ELR (cell line): Measurements from ENCODE around the gene MAN2B2.

Experiments used
- DNase-seq: peaks from one replicate; pipeline ENCODE4 v3.0.0-alpha.2; 2015; ENCODE audit warnings: low read depth

MAN2B2 gene

DNA sequence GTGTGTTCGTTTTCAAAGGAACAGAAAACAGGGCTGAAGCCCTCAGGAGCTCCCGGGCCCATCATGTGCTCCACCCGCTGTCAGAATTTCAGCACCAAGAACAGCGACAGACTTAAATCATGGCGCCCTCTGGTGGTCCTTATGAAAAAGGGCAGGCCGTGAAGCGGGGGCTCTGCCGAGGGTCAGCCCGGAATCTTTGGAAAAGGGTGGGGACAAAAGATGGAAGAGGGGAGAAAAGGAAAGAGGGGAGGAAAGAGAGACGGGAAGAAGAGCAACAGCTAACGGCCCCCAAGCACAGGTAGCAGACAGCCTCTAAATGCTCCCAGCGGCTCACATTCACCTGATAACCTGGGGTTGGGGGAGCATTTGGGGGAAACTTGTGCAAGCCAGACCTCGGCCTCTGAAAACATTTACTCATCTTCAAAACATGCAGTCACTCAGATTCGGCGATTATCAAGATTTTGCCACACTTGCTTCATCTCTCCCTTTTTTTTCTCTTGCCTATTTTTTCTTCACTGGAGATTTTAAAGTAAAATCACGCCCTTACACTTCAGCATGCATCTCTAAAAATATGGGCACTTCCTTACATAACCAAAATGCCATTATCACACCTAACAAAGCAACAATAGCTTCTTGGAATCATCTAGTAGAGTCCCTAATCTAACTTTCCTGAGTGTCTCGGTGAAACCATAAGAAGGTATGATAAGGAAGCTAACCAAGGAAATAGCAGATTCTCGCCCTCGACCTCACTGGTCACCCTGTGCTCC is 28.1 kb upstream of the MAN2B2 start:
- peak; percentile 81 for DNase-seq

GRCh38 chr4:6548201-6548881 is 26.6 kb upstream of the MAN2B2 start:
- DNase-seq, result peak; percentile 65

DNA sequence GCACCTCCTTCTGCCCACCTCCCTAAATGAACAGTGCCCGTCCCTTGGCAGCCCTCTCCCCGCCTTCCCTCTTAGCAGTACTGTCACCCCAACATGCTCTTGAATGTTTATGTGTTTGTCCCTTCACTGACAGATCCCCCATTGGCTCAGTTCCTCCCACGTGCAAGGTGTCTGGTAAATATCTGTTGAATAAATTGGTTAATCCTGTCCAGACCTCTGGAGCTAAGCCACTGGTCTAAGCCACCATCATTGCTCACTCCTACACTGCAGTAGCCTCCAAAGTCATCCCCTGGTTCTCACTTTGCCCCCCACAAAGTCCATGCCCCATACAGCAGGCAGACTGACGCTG is 26.1 kb upstream of the MAN2B2 start:
- DNase-seq, result no peak

- no peak for DNase-seq
These were observed 25.5 kb upstream of the MAN2B2 start for GRCh38 chr4:6549445-6549844.

- DNase-seq, result no peak
These were observed 24.9 kb upstream of the MAN2B2 start for GRCh38 chr4:6549890-6550620.

DNA sequence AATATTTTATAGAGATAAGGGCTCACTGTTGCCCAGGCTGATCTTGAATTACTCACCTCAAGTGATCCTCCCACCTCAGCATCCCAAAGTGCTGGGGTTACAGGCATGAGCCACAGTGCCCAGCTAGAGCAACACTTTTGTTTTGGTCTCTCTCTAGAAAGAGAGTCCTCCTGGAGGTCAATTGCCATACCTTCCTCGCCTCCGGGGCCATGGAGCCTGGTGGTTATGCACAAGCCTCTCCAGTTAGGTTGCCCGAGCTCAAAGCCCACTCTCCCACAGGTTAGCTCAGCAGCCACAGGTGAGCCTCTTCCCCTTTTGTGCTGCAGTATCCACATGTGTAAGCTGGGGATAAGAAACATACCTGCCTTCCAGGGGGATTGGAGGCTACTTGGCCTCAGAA is 24.2 kb upstream of the MAN2B2 start:
- no peak for DNase-seq

GRCh38 chr4:6551660-6552059 is 23.3 kb upstream of the MAN2B2 start:
- no peak for DNase-seq

DNA sequence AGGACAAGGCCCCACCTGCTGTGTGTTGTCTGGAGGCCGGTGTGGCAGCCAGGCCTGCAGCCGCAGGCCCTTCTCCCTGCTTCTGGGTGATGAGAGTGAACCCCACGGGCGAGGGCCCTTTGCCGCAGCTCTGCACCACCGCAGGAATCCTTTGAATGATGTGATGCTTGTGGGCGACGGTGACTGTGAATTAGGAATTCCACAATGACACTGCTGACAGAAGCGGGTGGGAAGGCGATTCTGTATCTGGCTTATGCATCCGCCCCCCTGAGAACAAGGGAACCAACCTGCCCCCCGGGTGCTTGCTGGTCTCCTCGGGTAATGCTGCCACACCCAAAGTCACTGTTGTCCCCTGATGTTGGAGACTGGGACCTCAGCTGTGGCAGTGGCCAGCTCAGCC is 19.5 kb upstream of the MAN2B2 start:
- no peak for DNase-seq

GRCh38 chr4:6556263-6556662 is 18.7 kb upstream of the MAN2B2 start:
- DNase-seq, result no peak

DNA sequence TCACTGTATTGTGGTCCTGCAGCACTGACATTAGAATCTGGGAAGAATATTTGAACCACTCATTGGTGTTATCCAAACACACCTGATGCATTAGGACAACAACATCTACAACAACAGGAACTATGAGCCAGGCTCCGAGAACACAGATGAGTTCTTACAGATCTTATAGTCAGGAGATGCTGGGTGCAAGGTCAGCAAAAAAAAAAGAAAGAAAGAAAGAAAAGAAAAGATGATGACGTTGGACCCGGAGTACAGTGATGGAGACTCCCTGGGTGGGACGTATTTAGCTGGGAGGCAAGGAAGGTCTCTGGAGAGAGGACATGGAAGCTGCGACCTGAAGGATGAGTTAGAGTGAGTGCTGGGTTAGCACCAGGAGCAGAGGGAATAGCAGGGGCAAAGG is 17.8 kb upstream of the MAN2B2 start:
- no peak for DNase-seq

GRCh38 chr4:6557856-6558255 is 17.1 kb upstream of the MAN2B2 start:
- DNase-seq, result no peak

DNA sequence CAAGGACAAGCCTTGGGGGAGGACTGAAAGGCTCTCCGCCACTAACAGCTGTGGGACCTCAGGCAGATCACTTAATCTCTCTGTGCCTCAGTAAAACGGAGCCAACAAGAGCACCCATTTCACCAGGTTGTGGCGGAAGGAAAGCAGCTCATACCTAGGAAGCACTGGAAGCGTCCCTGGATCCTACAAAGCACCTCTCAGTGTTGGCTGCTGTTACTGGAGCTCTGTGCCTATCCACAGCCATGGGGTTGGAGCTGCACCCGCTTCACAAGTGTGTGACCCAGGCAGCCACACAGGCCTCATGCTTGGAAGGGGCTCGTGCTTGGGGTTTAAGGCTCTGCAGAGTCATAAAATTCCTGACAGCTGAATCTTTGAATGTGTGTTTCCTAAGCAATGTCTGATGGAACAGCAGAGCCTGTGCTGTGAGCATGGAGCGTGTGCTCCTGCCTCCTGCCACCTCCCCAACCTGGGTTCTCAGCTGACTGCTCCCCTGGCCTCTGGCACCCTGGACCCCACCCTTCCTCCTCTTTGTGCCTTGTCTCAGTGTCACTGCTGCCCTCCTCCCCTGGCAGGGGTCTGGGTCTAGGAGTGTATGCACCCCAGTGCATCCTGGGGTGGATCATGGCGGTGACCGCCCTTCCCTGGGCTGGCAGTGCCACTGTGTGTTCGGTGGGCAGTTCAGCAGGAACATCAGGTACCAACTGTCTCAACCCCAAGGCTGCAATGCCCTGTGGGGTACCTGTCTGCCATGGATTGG is 14.4 kb upstream of the MAN2B2 start:
- peak; percentile 65 for DNase-seq

DNA sequence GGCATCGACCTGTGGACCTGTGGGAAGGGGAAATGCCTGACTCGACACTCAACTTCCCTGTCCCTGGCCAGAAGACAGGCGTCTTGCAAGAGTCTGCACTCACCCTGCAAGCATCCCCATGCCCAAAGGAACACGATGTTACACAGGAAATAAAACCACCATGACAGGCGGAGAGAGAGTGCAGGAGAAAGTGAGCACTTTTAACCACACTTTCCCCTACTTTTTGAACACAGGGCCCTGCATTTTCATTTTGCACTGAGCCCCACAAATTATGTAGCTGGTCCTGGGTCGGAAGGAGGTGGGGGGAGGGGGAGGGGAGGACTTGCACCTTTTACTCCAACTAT is 13.8 kb upstream of the MAN2B2 start:
- DNase-seq, result peak; percentile 39

GRCh38 chr4:6561706-6562371 is 13.2 kb upstream of the MAN2B2 start:
- no peak for DNase-seq

GRCh38 chr4:6562931-6563901 is 11.8 kb upstream of the MAN2B2 start:
- peak; percentile 39 for DNase-seq

GRCh38 chr4:6563935-6564645 is 10.9 kb upstream of the MAN2B2 start:
- DNase-seq, result no peak

- DNase-seq, result no peak
These were observed 9.1 kb upstream of the MAN2B2 start for GRCh38 chr4:6565691-6566390.

- no peak for DNase-seq
These were observed 8.4 kb upstream of the MAN2B2 start for GRCh38 chr4:6566391-6567190.

DNA sequence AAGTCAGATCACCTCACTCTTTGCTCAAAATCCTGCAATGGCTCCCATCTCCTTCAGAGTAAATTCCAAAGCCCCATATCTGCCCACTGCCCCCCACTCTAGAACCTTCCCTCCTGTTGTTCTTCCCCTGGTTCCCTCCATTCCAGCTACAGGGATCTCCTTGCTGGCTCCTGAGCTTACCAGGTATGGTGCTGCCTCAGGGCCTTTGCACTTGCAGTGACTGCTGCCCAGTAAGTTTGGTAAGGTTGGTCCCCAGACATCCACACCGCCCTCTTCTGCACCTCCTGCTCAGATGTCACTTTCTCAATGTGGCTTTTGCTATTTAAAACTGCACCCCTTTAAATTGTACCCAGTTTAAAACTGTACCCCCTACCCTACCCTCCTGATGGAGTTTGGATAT is 7.8 kb upstream of the MAN2B2 start:
- no peak for DNase-seq
